ENCODE results near the gene TUSC1.

DNA sequence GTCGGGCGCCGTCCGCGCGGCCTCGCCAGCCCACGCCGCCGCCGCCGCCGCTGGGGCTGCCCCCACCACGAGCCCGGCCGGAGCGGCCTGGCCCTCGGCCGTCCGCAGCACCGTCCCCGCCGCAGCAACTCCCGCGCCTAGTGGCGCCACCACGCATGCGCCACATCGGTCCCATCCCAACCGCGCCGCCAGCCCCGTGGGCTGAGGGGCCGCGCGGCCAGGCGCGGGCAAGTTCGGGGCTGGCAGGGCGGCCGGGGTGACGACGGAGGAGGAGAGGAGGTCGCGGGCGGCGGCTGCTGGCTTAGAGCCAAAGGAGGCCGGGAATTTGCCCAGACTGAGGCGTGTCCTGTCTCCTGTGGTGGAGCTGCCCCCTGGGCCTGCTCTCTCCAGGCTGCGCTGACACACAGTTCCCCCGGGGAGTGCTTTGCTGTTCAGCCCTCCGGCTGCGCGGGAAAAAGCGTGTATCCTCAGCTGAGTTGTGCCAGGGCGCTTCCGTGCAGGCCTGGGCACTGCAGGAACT is at the start of gene TUSC1:
- no peak for TF ChIP-seq POLR2A (IDR thresholded peaks at IDR 0.05)
- TF ChIP-seq, protein P1, sequence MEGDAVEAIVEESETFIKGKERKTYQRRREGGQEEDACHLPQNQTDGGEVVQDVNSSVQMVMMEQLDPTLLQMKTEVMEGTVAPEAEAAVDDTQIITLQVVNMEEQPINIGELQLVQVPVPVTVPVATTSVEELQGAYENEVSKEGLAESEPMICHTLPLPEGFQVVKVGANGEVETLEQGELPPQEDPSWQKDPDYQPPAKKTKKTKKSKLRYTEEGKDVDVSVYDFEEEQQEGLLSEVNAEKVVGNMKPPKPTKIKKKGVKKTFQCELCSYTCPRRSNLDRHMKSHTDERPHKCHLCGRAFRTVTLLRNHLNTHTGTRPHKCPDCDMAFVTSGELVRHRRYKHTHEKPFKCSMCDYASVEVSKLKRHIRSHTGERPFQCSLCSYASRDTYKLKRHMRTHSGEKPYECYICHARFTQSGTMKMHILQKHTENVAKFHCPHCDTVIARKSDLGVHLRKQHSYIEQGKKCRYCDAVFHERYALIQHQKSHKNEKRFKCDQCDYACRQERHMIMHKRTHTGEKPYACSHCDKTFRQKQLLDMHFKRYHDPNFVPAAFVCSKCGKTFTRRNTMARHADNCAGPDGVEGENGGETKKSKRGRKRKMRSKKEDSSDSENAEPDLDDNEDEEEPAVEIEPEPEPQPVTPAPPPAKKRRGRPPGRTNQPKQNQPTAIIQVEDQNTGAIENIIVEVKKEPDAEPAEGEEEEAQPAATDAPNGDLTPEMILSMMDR (IDR thresholded peaks at IDR 0.05) = peak in 3 of 4 experiments; percentile 10 to 29 (median 27)
- TF ChIP-seq EP300 (IDR thresholded peaks at IDR 0.05) = peak in 1 of 4 donors; percentile 66
